ENCODE results near the gene GLRA3. TPM values are rescaled to one million over a fixed set of nuclear protein-coding genes. Genes with fewer than 3 reads are reported as not detected.

Gene GLRA3
- total and polyA plus RNA-seq, 10 of the 15 experiments (the other 5 are each of a cell fraction or from before 2014, with no cell fraction given), result not detected

DNA sequence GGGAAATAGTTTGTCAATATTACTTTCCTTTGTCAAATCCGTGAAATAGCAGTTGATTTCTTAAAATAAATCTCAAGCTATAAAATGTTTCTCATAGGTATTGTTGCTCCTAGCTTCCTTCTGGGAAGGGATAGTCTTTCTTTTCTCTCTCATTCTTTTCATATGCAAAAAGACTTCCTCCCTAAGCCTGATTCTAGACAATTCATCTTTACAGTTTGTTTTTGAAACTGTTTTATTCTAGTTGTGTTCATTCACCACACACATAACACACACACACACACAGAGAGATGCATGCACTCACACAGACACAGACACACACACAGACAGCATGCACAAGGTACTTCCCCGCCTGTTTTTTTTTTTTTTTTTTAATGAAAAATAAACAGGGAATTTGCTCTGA lies 18.2 kb downstream of the GLRA3 start (continued):
- TF ChIP-seq BRCA1 (IDR thresholded peaks at IDR 0.05; ENCODE audit: low read depth, low read length), result no peak
- no peak for TF ChIP-seq NBN (IDR thresholded peaks at IDR 0.05)
- no peak for TF ChIP-seq SP1 (IDR thresholded peaks at IDR 0.05; ENCODE audit: low read depth, low read length)
- TF ChIP-seq CREB1 (IDR thresholded peaks at IDR 0.05; ENCODE audit: low read depth), result no peak
- TF ChIP-seq KAT2A (conservative IDR thresholded peaks at IDR 0.05; ENCODE audit: control insufficient read depth, low read depth, low read length), result no peak

DNA sequence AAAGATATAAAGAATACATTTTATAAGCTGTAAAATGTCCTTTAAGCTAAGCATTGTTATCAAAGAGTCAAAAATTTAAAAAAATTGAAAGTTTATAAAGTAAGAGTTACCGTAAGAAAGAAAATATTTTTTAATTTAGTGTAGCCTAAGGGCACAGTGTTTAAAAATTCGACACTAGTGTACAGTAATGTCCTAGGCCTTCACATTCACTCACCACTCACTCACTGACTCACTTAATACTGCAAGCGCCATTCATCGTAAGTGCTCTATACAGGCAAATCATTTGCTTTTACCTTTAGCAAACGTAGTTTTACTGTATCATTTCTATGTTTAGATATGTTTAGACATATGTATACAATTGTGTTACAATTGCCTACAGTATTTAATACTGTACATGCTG lies 20.2 kb downstream of the GLRA3 start:
- H3K4me2 ChIP-seq (ENCODE audit: control insufficient read depth, insufficient read depth), result no peak overlapping the region
- ATAC-seq (no peak), DNase-seq (ENCODE audit: low read depth, low spot score) (no peak), FAIRE-seq (no peak)
- no peaks in the 10 kb centered on the region for H3K9me3 ChIP-seq (replicated peaks; ENCODE audit: control insufficient read depth, insufficient read depth, low read length)
- no peak overlapping the region for H3K27ac ChIP-seq (ENCODE audit: control insufficient read depth, insufficient read depth)
- WGBS (ENCODE audit: insufficient coverage, insufficient replicate concordance, low lambda C conversion rate, missing lambda C conversion rate), result 57% methylated on average over 5 of the region's 5 CpGs
- no peaks in the 10 kb centered on the region for H4K20me1 ChIP-seq (ENCODE audit: control insufficient read depth, insufficient read depth)
- CTCF ChIA-PET, result no interaction called here
- no peaks in the 10 kb centered on the region for H3K36me3 ChIP-seq (ENCODE audit: control insufficient read depth in 2 of 2, insufficient read depth in 2 of 2, low read length in 1 of 2)
- in situ Hi-C loops (cut with MboI) (no loop called here), intact Hi-C loops (cut with micrococcal nuclease; ENCODE audit: unreplicated experiment) (no loop called here)
- SMC1A ChIA-PET (ENCODE audit: uncharacterized antibody, unreplicated experiment), result no interaction called here
- no TSS peak for BruUV-seq (replicated peaks)
- H3K79me2 ChIP-seq (ENCODE audit: control insufficient read depth, insufficient read depth, low read length), result no peaks in the 10 kb centered on the region
- no peak overlapping the region for H3K9ac ChIP-seq (ENCODE audit: control insufficient read depth, insufficient read depth, low read length)
- POLR2A ChIA-PET, result no interaction called here
- no peaks in the 10 kb centered on the region for H3K27me3 ChIP-seq (replicated peaks in 1 of 2; ENCODE audit: control insufficient read depth in 2 of 2, insufficient read depth in 2 of 2, low read length in 1 of 2)
- RAD21 ChIA-PET (ENCODE audit: unreplicated experiment), result no interaction called here
- no peak overlapping the region for H3K4me3 ChIP-seq
- H2AFZ ChIP-seq (ENCODE audit: control insufficient read depth, low read depth, low read length), result no peak overlapping the region
- H3K4me1 ChIP-seq (ENCODE audit: control insufficient read depth, insufficient read depth, low read length), result no peaks in the 10 kb centered on the region
- TF ChIP-seq SRF (IDR thresholded peaks at IDR 0.05; ENCODE audit: low read depth in 2 of 2, low read length in 2 of 2) (no peak), SREBF2 (IDR thresholded peaks at IDR 0.05; ENCODE audit: low read length) (no peak), CBX5 (IDR thresholded peaks at IDR 0.05; ENCODE audit: low read depth) (no peak), GATAD2B (conservative IDR thresholded peaks at IDR 0.05; ENCODE audit: low read depth) (no peak), CREB1 (IDR thresholded peaks at IDR 0.05; ENCODE audit: low read depth) (no peak), SMAD1 (IDR thresholded peaks at IDR 0.05; ENCODE audit: low read depth, partially characterized antibody) (no peak), MEF2A (IDR thresholded peaks at IDR 0.05; ENCODE audit: insufficient read depth, low read depth, low read length) (no peak), RELA (IDR thresholded peaks at IDR 0.05; ENCODE audit: borderline replicate concordance, partially characterized antibody) (no peak), FOXM1 (IDR thresholded peaks at IDR 0.05; ENCODE audit: low read depth, low read length) (no peak), NR2C1 (IDR thresholded peaks at IDR 0.05) (no peak), RCOR1 (conservative IDR thresholded peaks at IDR 0.05; ENCODE audit: low read depth, low read length) (no peak)
- TF ChIP-seq, protein P1, sequence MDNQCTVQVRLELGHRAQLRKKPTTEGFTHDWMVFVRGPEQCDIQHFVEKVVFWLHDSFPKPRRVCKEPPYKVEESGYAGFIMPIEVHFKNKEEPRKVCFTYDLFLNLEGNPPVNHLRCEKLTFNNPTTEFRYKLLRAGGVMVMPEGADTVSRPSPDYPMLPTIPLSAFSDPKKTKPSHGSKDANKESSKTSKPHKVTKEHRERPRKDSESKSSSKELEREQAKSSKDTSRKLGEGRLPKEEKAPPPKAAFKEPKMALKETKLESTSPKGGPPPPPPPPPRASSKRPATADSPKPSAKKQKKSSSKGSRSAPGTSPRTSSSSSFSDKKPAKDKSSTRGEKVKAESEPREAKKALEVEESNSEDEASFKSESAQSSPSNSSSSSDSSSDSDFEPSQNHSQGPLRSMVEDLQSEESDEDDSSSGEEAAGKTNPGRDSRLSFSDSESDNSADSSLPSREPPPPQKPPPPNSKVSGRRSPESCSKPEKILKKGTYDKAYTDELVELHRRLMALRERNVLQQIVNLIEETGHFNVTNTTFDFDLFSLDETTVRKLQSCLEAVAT (IDR thresholded peaks at IDR 0.05), result no peak
- TF ChIP-seq, protein P2, sequence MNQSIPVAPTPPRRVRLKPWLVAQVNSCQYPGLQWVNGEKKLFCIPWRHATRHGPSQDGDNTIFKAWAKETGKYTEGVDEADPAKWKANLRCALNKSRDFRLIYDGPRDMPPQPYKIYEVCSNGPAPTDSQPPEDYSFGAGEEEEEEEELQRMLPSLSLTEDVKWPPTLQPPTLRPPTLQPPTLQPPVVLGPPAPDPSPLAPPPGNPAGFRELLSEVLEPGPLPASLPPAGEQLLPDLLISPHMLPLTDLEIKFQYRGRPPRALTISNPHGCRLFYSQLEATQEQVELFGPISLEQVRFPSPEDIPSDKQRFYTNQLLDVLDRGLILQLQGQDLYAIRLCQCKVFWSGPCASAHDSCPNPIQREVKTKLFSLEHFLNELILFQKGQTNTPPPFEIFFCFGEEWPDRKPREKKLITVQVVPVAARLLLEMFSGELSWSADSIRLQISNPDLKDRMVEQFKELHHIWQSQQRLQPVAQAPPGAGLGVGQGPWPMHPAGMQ (IDR thresholded peaks at IDR 0.05; ENCODE audit: borderline replicate concordance), result no peak
- TF ChIP-seq, protein P3, sequence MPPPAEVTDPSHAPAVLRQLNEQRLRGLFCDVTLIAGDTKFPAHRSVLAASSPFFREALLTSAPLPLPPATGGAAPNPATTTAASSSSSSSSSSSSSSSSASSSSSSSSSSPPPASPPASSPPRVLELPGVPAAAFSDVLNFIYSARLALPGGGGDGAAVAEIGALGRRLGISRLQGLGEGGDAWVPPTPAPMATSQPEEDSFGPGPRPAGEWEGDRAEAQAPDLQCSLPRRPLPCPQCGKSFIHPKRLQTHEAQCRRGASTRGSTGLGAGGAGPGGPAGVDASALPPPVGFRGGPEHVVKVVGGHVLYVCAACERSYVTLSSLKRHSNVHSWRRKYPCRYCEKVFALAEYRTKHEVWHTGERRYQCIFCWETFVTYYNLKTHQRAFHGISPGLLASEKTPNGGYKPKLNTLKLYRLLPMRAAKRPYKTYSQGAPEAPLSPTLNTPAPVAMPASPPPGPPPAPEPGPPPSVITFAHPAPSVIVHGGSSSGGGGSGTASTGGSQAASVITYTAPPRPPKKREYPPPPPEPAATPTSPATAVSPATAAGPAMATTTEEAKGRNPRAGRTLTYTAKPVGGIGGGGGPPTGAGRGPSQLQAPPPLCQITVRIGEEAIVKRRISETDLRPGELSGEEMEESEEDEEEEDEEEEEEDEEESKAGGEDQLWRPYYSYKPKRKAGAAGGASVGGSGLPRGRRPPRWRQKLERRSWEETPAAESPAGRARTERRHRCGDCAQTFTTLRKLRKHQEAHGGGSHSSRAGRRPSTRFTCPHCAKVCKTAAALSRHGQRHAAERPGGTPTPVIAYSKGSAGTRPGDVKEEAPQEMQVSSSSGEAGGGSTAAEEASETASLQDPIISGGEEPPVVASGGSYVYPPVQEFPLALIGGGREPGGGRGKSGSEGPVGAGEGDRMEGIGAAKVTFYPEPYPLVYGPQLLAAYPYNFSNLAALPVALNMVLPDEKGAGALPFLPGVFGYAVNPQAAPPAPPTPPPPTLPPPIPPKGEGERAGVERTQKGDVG (CRISPR knock-in tag; IDR thresholded peaks at IDR 0.05), result no peak
- TF ChIP-seq, protein P4, sequence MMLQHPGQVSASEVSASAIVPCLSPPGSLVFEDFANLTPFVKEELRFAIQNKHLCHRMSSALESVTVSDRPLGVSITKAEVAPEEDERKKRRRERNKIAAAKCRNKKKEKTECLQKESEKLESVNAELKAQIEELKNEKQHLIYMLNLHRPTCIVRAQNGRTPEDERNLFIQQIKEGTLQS (IDR thresholded peaks at IDR 0.05; ENCODE audit: borderline replicate concordance, extremely low read depth, low read depth, low read length), result no peak
